Trophoblast cell (in vitro differentiated cells and primary cell): ENCODE data around the gene ZNF543.

Source experiments
- DNase-seq, 2 donors: peaks; one replicate each; pipeline ENCODE4 v3.0.0-alpha.2; 2016
- H2AFZ ChIP-seq: 2 replicates; pipeline ENCODE4 v1.6.1; 2013; ENCODE audit warnings: low read length, moderate library complexity, mild to moderate bottlenecking; ENCODE audit not compliant: insufficient read depth, poor library complexity
- H2AK5ac ChIP-seq: 2 replicates; pipeline ENCODE4 v1.6.1; 2013; ENCODE audit warnings: mild to moderate bottlenecking, low read length
- H2BK120ac ChIP-seq: 2 replicates; pipeline ENCODE4 v1.6.1; 2013; ENCODE audit warnings: low read length, mild to moderate bottlenecking, moderate library complexity; ENCODE audit not compliant: insufficient read depth, poor library complexity
- H2BK12ac ChIP-seq: 2 replicates; pipeline ENCODE4 v1.6.1; 2013; ENCODE audit warnings: mild to moderate bottlenecking, low read length, moderate library complexity
- H2BK5ac ChIP-seq: 2 replicates; pipeline ENCODE4 v1.6.1; 2013; ENCODE audit warnings: low read length, low read depth, moderate library complexity, mild to moderate bottlenecking; ENCODE audit not compliant: poor library complexity
- H3K14ac ChIP-seq: 2 replicates; pipeline ENCODE4 v1.6.1; 2013; ENCODE audit warnings: mild to moderate bottlenecking, low read length
- H3K18ac ChIP-seq: 2 replicates; pipeline ENCODE4 v1.6.1; 2013; ENCODE audit warnings: mild to moderate bottlenecking, low read length
- H3K23ac ChIP-seq: 2 replicates; pipeline ENCODE4 v1.6.1; 2013; ENCODE audit warnings: low read length
- H3K27ac ChIP-seq: 2 replicates; pipeline ENCODE4 v1.5.1; 2013; ENCODE audit warnings: low read depth, mild to moderate bottlenecking, inconsistent platforms, low read length, moderate library complexity
- H3K27me3 ChIP-seq: 2 replicates; pipeline ENCODE4 v1.6.1; 2013; ENCODE audit warnings: inconsistent platforms, mild to moderate bottlenecking, low read length, moderate library complexity; ENCODE audit not compliant: insufficient read depth
- H3K36me3 ChIP-seq, 2 experiments: 1 replicate in 1 of 2; 2 replicates in 1 of 2; pipeline ENCODE4 v1.6.1; 2013; ENCODE audit warnings: low read length in 2 of 2, mild to moderate bottlenecking in 2 of 2, moderate library complexity in 1 of 2; ENCODE audit not compliant: insufficient read depth in 2 of 2, control insufficient read depth in 1 of 2
- H3K4ac ChIP-seq: 2 replicates; pipeline ENCODE4 v1.6.1; 2013; ENCODE audit warnings: low read depth, mild to moderate bottlenecking, low read length, moderate library complexity
- H3K4me1 ChIP-seq, 2 experiments: 1 replicate in 1 of 2; 2 replicates in 1 of 2; pipeline ENCODE4 v1.6.1; 2013; ENCODE audit warnings: low read length in 2 of 2, mild to moderate bottlenecking in 2 of 2, moderate library complexity in 1 of 2; ENCODE audit not compliant: insufficient read depth in 2 of 2, control insufficient read depth in 1 of 2
- H3K4me2 ChIP-seq: 2 replicates; pipeline ENCODE4 v1.6.1; 2013; ENCODE audit warnings: inconsistent platforms, mild to moderate bottlenecking, low read length, moderate library complexity
- H3K4me3 ChIP-seq: 2 replicates; pipeline ENCODE4 v1.5.1; 2013; ENCODE audit warnings: mild to moderate bottlenecking, low read depth, low read length, inconsistent platforms
- H3K79me1 ChIP-seq: one replicate; pipeline ENCODE4 v1.6.1; 2013; ENCODE audit warnings: low read length
- H3K79me2 ChIP-seq: 2 replicates; pipeline ENCODE4 v1.6.1; 2013; ENCODE audit warnings: low read length, mild to moderate bottlenecking; ENCODE audit not compliant: control insufficient read depth, insufficient read depth, poor library complexity
- H3K9ac ChIP-seq: 2 replicates; pipeline ENCODE4 v1.6.1; 2013; ENCODE audit warnings: mild to moderate bottlenecking, low read length
- H3K9me3 ChIP-seq: 2 replicates; pipeline ENCODE4 v1.6.1; 2013; ENCODE audit warnings: low read depth, mild to moderate bottlenecking, control low read depth, inconsistent platforms, low read length; ENCODE audit not compliant: insufficient read depth
- H4K12ac ChIP-seq: 2 replicates; pipeline ENCODE4 v1.6.1; 2013; ENCODE audit warnings: low read depth, mild to moderate bottlenecking, low read length, moderate library complexity
- H4K8ac ChIP-seq: 2 replicates; pipeline ENCODE4 v1.6.1; 2013; ENCODE audit warnings: low read depth, mild to moderate bottlenecking, low read length, moderate library complexity
- H4K91ac ChIP-seq: one replicate; pipeline ENCODE4 v1.6.1; 2013; ENCODE audit warnings: low read depth, mild to moderate bottlenecking, low read length, moderate library complexity
- WGBS: extraction: QIAGEN DNeasy Blood & Tissue Kit; methylation state at CpG from one replicate; pipeline ENCODE4 v1.1.7; 2013; ENCODE audit warnings: missing lambda C conversion rate; ENCODE audit not compliant: insufficient read length, insufficient coverage; ENCODE audit errors: extremely low coverage; 5-methylcytosine and 5-hydroxymethylcytosine counted together

The ZNF543 gene

GRCh38 chr19:57376151-57376550, 55.9 kb downstream of the ZNF543 start:
- DNase-seq, result no peak
- no peak overlapping the region for H3K4me2 ChIP-seq
- no peak overlapping the region for H4K12ac ChIP-seq
- no peak overlapping the region for H2BK5ac ChIP-seq
- no peaks in the 10 kb centered on the region for H3K27me3 ChIP-seq
- no peak overlapping the region for H2BK120ac ChIP-seq
- H3K4me1 ChIP-seq, result no peaks in the 10 kb centered on the region
- WGBS, result no CpG with 5 or more reads among the region's 6 CpGs
- H3K9me3 ChIP-seq, result peaks cover 24% of the 10 kb centered on the region
- H3K4ac ChIP-seq, result no peak overlapping the region
- H3K4me3 ChIP-seq, result no peak overlapping the region
- H3K9ac ChIP-seq, result no peak overlapping the region
- H2AK5ac ChIP-seq, result no peak overlapping the region
- H4K8ac ChIP-seq, result no peak overlapping the region
- no peaks in the 10 kb centered on the region for H3K79me1 ChIP-seq
- H3K18ac ChIP-seq, result no peak overlapping the region
- no peak overlapping the region for H2AFZ ChIP-seq
- H3K23ac ChIP-seq, result no peak overlapping the region
- peaks cover 16 to 48% of the 10 kb centered on the region in 2 experiments for H3K36me3 ChIP-seq
- H2BK12ac ChIP-seq, result no peak overlapping the region
- H3K14ac ChIP-seq, result no peak overlapping the region
- H4K91ac ChIP-seq, result no peak overlapping the region
- no peak overlapping the region for H3K27ac ChIP-seq
- H3K79me2 ChIP-seq, result no peaks in the 10 kb centered on the region

- Histone ChIP-seq H3K9ac (no peak overlapping the region), H2AFZ (no peak overlapping the region)
- WGBS, result no CpG with 5 or more reads among the region's 3 CpGs
Measured at GRCh38 chr19:57377498-57378146, 57.4 kb downstream of the ZNF543 start.

More at GRCh38 chr19:57377498-57378146, 57.4 kb downstream of the ZNF543 start:
- no peak overlapping the region for H3K4me3 ChIP-seq
- H2BK12ac ChIP-seq, result no peak overlapping the region
- no peaks in the 10 kb centered on the region for H3K79me2 ChIP-seq
- DNase-seq, result no peak
- H4K12ac ChIP-seq, result no peak overlapping the region
- H3K4me2 ChIP-seq, result no peak overlapping the region
- no peak overlapping the region for H2BK120ac ChIP-seq
- no peaks in the 10 kb centered on the region for H3K27me3 ChIP-seq
- H2BK5ac ChIP-seq, result no peak overlapping the region
- no peaks in the 10 kb centered on the region for H3K4me1 ChIP-seq
- no peak overlapping the region for H3K4ac ChIP-seq
- peaks cover 24% of the 10 kb centered on the region for H3K9me3 ChIP-seq
- no peak overlapping the region for H4K91ac ChIP-seq
- H4K8ac ChIP-seq, result no peak overlapping the region
- H3K14ac ChIP-seq, result no peak overlapping the region
- no peaks in the 10 kb centered on the region for H3K79me1 ChIP-seq
- H3K23ac ChIP-seq, result no peak overlapping the region
- no peak overlapping the region for H3K27ac ChIP-seq
- no peak overlapping the region for H2AK5ac ChIP-seq
- peaks cover 15 to 39% of the 10 kb centered on the region in 2 experiments for H3K36me3 ChIP-seq
- no peak overlapping the region for H3K18ac ChIP-seq
